ENCODE measurements around the gene LPXN. TPM values are rescaled to one million over a fixed set of nuclear protein-coding genes. Genes with fewer than 3 reads are reported as not detected.

Gene LPXN
- total RNA-seq, 3 donors from 2014 or later (not counting 1 experiment from before 2014, with no cell fraction given) = 81.0 to 123 (median 92.5) TPM

- ATAC-seq = no peak
- H3K9me3 ChIP-seq (ENCODE audit: control insufficient read depth, insufficient read depth, low read length) = no peaks in the 10 kb centered on the region
- H3K27ac ChIP-seq (ENCODE audit: low read length) = peak overlapping the region; percentile 51
These were observed 77.7 kb downstream of the LPXN start for GRCh38 chr11:58497951-58498350.

GRCh38 chr11:58495906-58496305, 79.8 kb downstream of the LPXN start:
- H3K4me3 Mint-ChIP-seq = no peak overlapping the region
- Histone ChIP-seq H3K4me1 (ENCODE audit: control insufficient read depth, insufficient read depth, low read length) (peaks cover 12% of the 10 kb centered on the region), H3K9me3 (ENCODE audit: control insufficient read depth, insufficient read depth, low read length) (no peaks in the 10 kb centered on the region), H3K36me3 (ENCODE audit: control insufficient read depth, insufficient read depth, low read length) (no peaks in the 10 kb centered on the region), H3K27ac (ENCODE audit: low read length) (no peak overlapping the region), H3K4me3 (ENCODE audit: low read length) (no peak overlapping the region), H3K27me3 (ENCODE audit: control insufficient read depth, insufficient read depth, low read length) (no peaks in the 10 kb centered on the region)
- 82% methylated on average over 2 of the region's 2 CpGs for WGBS (ENCODE audit: insufficient coverage)
- intact Hi-C loops (cut with micrococcal nuclease) = no loop called here
- no peak for TF ChIP-seq CTCF (IDR thresholded peaks at IDR 0.05)
- ATAC-seq (no peak), DNase-seq (no peak)
- no peaks in the 10 kb centered on the region for H3K36me3 Mint-ChIP-seq
- peaks cover 29 to 37% of the 10 kb centered on the region in 2 donors for H3K4me1 Mint-ChIP-seq
- H3K9me3 Mint-ChIP-seq = no peaks in the 10 kb centered on the region
- H3K27me3 Mint-ChIP-seq (ENCODE audit: low read depth in 2 of 2) = no peaks in the 10 kb centered on the region
- H3K27ac Mint-ChIP-seq = peak overlapping the region in 1 of 2 donors; percentile 92

More at GRCh38 chr11:58497951-58498350, 77.7 kb downstream of the LPXN start:
- H3K27ac Mint-ChIP-seq = peak overlapping the region; percentile 75 to 92
- TF ChIP-seq CTCF (IDR thresholded peaks at IDR 0.05) = no peak
- H3K9me3 Mint-ChIP-seq = no peaks in the 10 kb centered on the region
- DNase-seq = no peak
- no peak overlapping the region for H3K4me3 ChIP-seq (ENCODE audit: low read length)
- H3K27me3 Mint-ChIP-seq (ENCODE audit: low read depth in 2 of 2) = no peaks in the 10 kb centered on the region
- H3K4me1 ChIP-seq (ENCODE audit: control insufficient read depth, insufficient read depth, low read length) = peaks cover 12% of the 10 kb centered on the region
- H3K27me3 ChIP-seq (ENCODE audit: control insufficient read depth, insufficient read depth, low read length) = no peaks in the 10 kb centered on the region
- H3K36me3 Mint-ChIP-seq = no peaks in the 10 kb centered on the region
- H3K4me3 Mint-ChIP-seq = peak overlapping the region; percentile 22
- no peaks in the 10 kb centered on the region for H3K36me3 ChIP-seq (ENCODE audit: control insufficient read depth, insufficient read depth, low read length)
- WGBS (ENCODE audit: insufficient coverage) = 94% methylated on average over 2 of the region's 2 CpGs
- H3K4me1 Mint-ChIP-seq = peaks cover 29 to 37% of the 10 kb centered on the region in 2 donors
- intact Hi-C loops (cut with micrococcal nuclease) = no loop called here

- H3K9me3 Mint-ChIP-seq = no peaks in the 10 kb centered on the region
- Histone ChIP-seq H3K4me1 (ENCODE audit: control insufficient read depth, insufficient read depth, low read length) (peaks cover 11% of the 10 kb centered on the region), H3K27me3 (ENCODE audit: control insufficient read depth, insufficient read depth, low read length) (no peaks in the 10 kb centered on the region), H3K27ac (ENCODE audit: low read length) (no peak overlapping the region), H3K9me3 (ENCODE audit: control insufficient read depth, insufficient read depth, low read length) (no peaks in the 10 kb centered on the region), H3K36me3 (ENCODE audit: control insufficient read depth, insufficient read depth, low read length) (no peaks in the 10 kb centered on the region), H3K4me3 (ENCODE audit: low read length) (no peak overlapping the region)
- H3K4me1 Mint-ChIP-seq = peaks cover 27 to 34% of the 10 kb centered on the region in 2 donors
- ATAC-seq (no peak), DNase-seq (no peak)
- H3K27ac Mint-ChIP-seq = no peak overlapping the region
- no peaks in the 10 kb centered on the region for H3K27me3 Mint-ChIP-seq (ENCODE audit: low read depth in 2 of 2)
- intact Hi-C loops (cut with micrococcal nuclease) = no loop called here
- no peak overlapping the region for H3K4me3 Mint-ChIP-seq
- TF ChIP-seq CTCF (IDR thresholded peaks at IDR 0.05) = no peak
- H3K36me3 Mint-ChIP-seq = no peaks in the 10 kb centered on the region
These were observed 81.6 kb downstream of the LPXN start for GRCh38 chr11:58494101-58494500.

- WGBS (ENCODE audit: insufficient coverage) = 60% methylated on average over 1 of the region's 2 CpGs
- Mint-ChIP-seq H3K4me3 (no peak overlapping the region), H3K27ac (no peak overlapping the region), H3K9me3 (no peaks in the 10 kb centered on the region), H3K4me1 (peaks cover 22 to 30% of the 10 kb centered on the region in 2 donors), H3K36me3 (no peaks in the 10 kb centered on the region), H3K27me3 (ENCODE audit: low read depth in 2 of 2) (no peaks in the 10 kb centered on the region)
- Histone ChIP-seq H3K9me3 (ENCODE audit: control insufficient read depth, insufficient read depth, low read length) (no peaks in the 10 kb centered on the region), H3K27me3 (ENCODE audit: control insufficient read depth, insufficient read depth, low read length) (no peaks in the 10 kb centered on the region), H3K27ac (ENCODE audit: low read length) (no peak overlapping the region), H3K4me3 (ENCODE audit: low read length) (no peak overlapping the region), H3K4me1 (ENCODE audit: control insufficient read depth, insufficient read depth, low read length) (peaks cover 9% of the 10 kb centered on the region), H3K36me3 (ENCODE audit: control insufficient read depth, insufficient read depth, low read length) (no peaks in the 10 kb centered on the region)
- ATAC-seq (no peak), DNase-seq (no peak)
- TF ChIP-seq CTCF (IDR thresholded peaks at IDR 0.05) = no peak
- intact Hi-C loops (cut with micrococcal nuclease) = no loop called here
These were observed 82.0 kb downstream of the LPXN start for GRCh38 chr11:58493676-58494075.

All from natural killer cell (primary cell).